Heart left ventricle (tissue), 16 donors: ENCODE results near the gene AKR1E2. TPM values are rescaled to one million over a fixed set of nuclear protein-coding genes. Genes with fewer than 3 reads are reported as not detected.

Source experiments
- ATAC-seq, 4 donors: fragments of 200-7000 bp; cut with Tn5 transposase; one replicate each; pipeline ENCODE4 v1.9.1; 2020 to 2022; ENCODE audit warnings: moderate library complexity in 4 of 4, mild to moderate bottlenecking in 3 of 4, moderate number of reproducible peaks in 1 of 4
- DNase-seq, 5 donors: peaks; one replicate each; pipeline ENCODE4 v3.0.0-alpha.2; 2020
- H3K27ac ChIP-seq, 12 donors: fragments of 200-600 bp; sonication (generic) in 4 of 12; one replicate each; pipeline versions ENCODE4 v1.5.0 to v1.8.0; 2016 to 2022; ENCODE audit warnings: mild to moderate bottlenecking in 2 of 12
- H3K27me3 ChIP-seq, 9 donors: fragments of 200-600 bp; sonication (generic) in 2 of 9; one replicate each; pipeline versions ENCODE4 v1.5.1 to v1.8.0; 2016 to 2022; ENCODE audit warnings: mild to moderate bottlenecking in 3 of 9
- H3K36me3 ChIP-seq, 9 donors: fragments of 200-600 bp; sonication (generic) in 2 of 9; one replicate each; pipeline versions ENCODE4 v1.5.0 to v1.8.0; 2018 to 2022; ENCODE audit warnings: mild to moderate bottlenecking in 2 of 9
- H3K4me1 ChIP-seq, 12 donors: fragments of 200-600 bp; sonication (generic) in 4 of 12; one replicate each; pipeline versions ENCODE4 v1.5.0 to v1.8.0; 2016 to 2022; ENCODE audit warnings: mild to moderate bottlenecking in 3 of 12
- H3K4me3 ChIP-seq, 12 donors: fragments of 200-600 bp; sonication (generic) in 4 of 12; one replicate each; pipeline versions ENCODE4 v1.5.0 to v1.8.0; 2017 to 2022; ENCODE audit warnings: mild to moderate bottlenecking in 9 of 12, moderate library complexity in 4 of 12
- H3K9me3 ChIP-seq, 12 donors: fragments of 200-600 bp; sonication (generic) in 4 of 12; one replicate each; pipeline versions ENCODE4 v1.5.0 to v1.8.0; 2016 to 2022; ENCODE audit warnings: mild to moderate bottlenecking in 1 of 12
- POLR2A ChIP-seq, 2 donors: fragments of 450-650 bp; IDR thresholded peaks; one replicate each; pipeline ENCODE4 v1.6.1; 2017; ENCODE audit warnings: antibody characterized with exemption in 2 of 2, mild to moderate bottlenecking in 2 of 2, moderate library complexity in 2 of 2
- WGBS, 4 donors: extraction: QIAGEN DNeasy Blood & Tissue Kit in 2 of 4; methylation state at CpG; one replicate each; pipeline versions ENCODE4 v1.1.5 to v1.1.7; 2013 to 2018; 5-methylcytosine and 5-hydroxymethylcytosine counted together
- intact Hi-C, 10 donors: fragments of 100-400 bp; cut with DNase I; formaldehyde crosslinking; loops; one replicate each; pipeline versions ENCODE4 v1.11.1 to v1.14.2; 2022
- polyA plus RNA-seq, 2 donors: library from polyadenylated mRNA; stranded (reverse); fragments of 200-250 nt; gene quantifications; one replicate each; pipeline ENCODE4 v1.2.3, GENCODE V29; 2013
- total RNA-seq, 9 donors: library from RNA; depleted of rRNA in 2 of 9; stranded (reverse); fragments of >200 nt in 2 of 9; fragmentation: NEBNext Ultra II Directional in 3 of 9; extraction: Animal tissue kit (Norgen Biotek cat#: 25700) in 3 of 9; gene quantifications; one replicate each; pipeline versions ENCODE4 v1.1.0 to v1.2.4, GENCODE V29; 2016 to 2023
- TF ChIP-seq, protein P1 (sequence below), 12 donors: fragments of 200-600 bp; sonication (generic) in 4 of 12; IDR thresholded peaks; one replicate each; pipeline versions ENCODE4 v1.5.0 to v1.8.0; 2018 to 2022; ENCODE audit warnings: antibody characterized with exemption in 12 of 12, mild to moderate bottlenecking in 5 of 12
- donor health status: ischemic (EF 13 %, LVEDD 7.1; RV severe dilation, severe dysfunction).
- donor health status: healthy with polysubstance abuse.
- donor health status: DM: no; HTN: yes; CAD: no.
- donor health status: DM: no; HTN: no; CAD: no.
- donor health status: ischemic (EF 25% LVEDD 6.9; RV normal size, moderate dysfunction).
- donor health status: ischemic (EF 25% LVEDD 5.7; RV mildly dilated, moderate dysfunction).
- donor health status: healthy.
- donor health status: DM: yes; HTN: yes; CAD: no.
- donor health status: ischemic (EF 35%, LVEDD 5.7; RV mildly dilated, moderate dysfunction).
- donor health status: nonischemic (EF 11% LVEDD 7.7; RV severe dilation, severe dysfunction).
- donor health status: DM: yes; HTN: yes; CAD: no.
- donor health status: PGD.
- donor health status: ischemic (EF 29% LVEDD 5.4; RV normal size, mild dysfunction).
- donor health status: nonischemic (EF 23%, LVEDD 6.1; RV moderate dilation, normal function).

AKR1E2 gene
- total and polyA plus RNA-seq, 11 donors, result 1.2 to 8.0 (median 3.8) TPM

- H3K27ac ChIP-seq, result no peak overlapping the region
- no peaks in the 10 kb centered on the region for H3K9me3 ChIP-seq
- intact Hi-C loops, result no loop called here
- ATAC-seq (no peak), DNase-seq (no peak)
- H3K27me3 ChIP-seq, result no peaks in the 10 kb centered on the region
- H3K4me3 ChIP-seq, result no peak overlapping the region
- 86 to 95% (median 92%) methylated on average over 8 of the region's 8 CpGs for WGBS, 4 donors
- peaks cover 0 to 11% (median 2%) of the 10 kb centered on the region in 12 donors for H3K4me1 ChIP-seq
- TF ChIP-seq POLR2A (IDR thresholded peaks at IDR 0.05), result no peak
- TF ChIP-seq, protein P1, sequence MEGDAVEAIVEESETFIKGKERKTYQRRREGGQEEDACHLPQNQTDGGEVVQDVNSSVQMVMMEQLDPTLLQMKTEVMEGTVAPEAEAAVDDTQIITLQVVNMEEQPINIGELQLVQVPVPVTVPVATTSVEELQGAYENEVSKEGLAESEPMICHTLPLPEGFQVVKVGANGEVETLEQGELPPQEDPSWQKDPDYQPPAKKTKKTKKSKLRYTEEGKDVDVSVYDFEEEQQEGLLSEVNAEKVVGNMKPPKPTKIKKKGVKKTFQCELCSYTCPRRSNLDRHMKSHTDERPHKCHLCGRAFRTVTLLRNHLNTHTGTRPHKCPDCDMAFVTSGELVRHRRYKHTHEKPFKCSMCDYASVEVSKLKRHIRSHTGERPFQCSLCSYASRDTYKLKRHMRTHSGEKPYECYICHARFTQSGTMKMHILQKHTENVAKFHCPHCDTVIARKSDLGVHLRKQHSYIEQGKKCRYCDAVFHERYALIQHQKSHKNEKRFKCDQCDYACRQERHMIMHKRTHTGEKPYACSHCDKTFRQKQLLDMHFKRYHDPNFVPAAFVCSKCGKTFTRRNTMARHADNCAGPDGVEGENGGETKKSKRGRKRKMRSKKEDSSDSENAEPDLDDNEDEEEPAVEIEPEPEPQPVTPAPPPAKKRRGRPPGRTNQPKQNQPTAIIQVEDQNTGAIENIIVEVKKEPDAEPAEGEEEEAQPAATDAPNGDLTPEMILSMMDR (IDR thresholded peaks at IDR 0.05), result no peak
- peaks cover 0 to 44% (median 24%) of the 10 kb centered on the region in 9 donors for H3K36me3 ChIP-seq
These were observed 4.5 kb downstream of the AKR1E2 start for GRCh38 chr10:4830551-4830950.

DNA sequence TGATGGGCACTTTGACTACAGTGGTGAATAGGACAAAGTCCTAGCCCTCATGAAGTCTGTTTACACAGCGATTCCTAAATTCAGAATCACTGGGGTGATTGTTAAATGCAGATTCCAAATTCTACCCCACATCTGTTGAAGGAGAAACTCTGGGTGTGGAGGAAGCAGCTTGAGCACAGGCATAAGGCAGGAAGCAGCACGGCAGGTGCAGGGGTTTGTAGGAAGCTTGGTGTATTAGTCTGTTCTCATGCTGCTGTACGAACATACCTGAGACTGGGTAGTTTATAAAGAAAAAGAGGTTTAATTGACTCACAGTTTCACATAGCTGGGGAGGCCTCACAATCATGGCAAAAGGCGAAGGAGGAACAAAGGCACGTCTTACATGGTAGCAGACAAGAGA lies 5.1 kb downstream of the AKR1E2 start:
- Histone ChIP-seq H3K9me3 (no peaks in the 10 kb centered on the region), H3K36me3 (peaks cover 0 to 49% (median 27%) of the 10 kb centered on the region in 9 donors), H3K27ac (no peak overlapping the region), H3K4me3 (no peak overlapping the region), H3K27me3 (no peaks in the 10 kb centered on the region), H3K4me1 (peaks cover 0 to 8% (median 2%) of the 10 kb centered on the region in 12 donors)
- TF ChIP-seq, protein P1 (IDR thresholded peaks at IDR 0.05), result no peak
- no peak for TF ChIP-seq POLR2A (IDR thresholded peaks at IDR 0.05)
- DNase-seq (no peak), ATAC-seq (no peak)
- intact Hi-C loops, result no loop called here
- WGBS, 4 donors, result 87 to 95% (median 91%) methylated on average over 5 of the region's 5 CpGs

- peaks cover 0 to 4% (median 0%) of the 10 kb centered on the region in 12 donors for H3K4me1 ChIP-seq
- intact Hi-C loops, result no loop called here
- H3K27ac ChIP-seq, result no peak overlapping the region
- no peak for DNase-seq
- H3K36me3 ChIP-seq, result peaks cover 0 to 70% (median 45%) of the 10 kb centered on the region in 9 donors
- H3K9me3 ChIP-seq, result no peaks in the 10 kb centered on the region
- H3K27me3 ChIP-seq, result no peaks in the 10 kb centered on the region
- no peak for ATAC-seq
- no peak overlapping the region for H3K4me3 ChIP-seq
- 96 to 100% (median 98%) methylated on average over 6 to 7 of the region's 7 CpGs for WGBS, 4 donors
- TF ChIP-seq POLR2A (IDR thresholded peaks at IDR 0.05), result no peak
- TF ChIP-seq, protein P1 (IDR thresholded peaks at IDR 0.05), result no peak
These were observed 7.3 kb downstream of the AKR1E2 start for GRCh38 chr10:4833286-4833685.

DNA sequence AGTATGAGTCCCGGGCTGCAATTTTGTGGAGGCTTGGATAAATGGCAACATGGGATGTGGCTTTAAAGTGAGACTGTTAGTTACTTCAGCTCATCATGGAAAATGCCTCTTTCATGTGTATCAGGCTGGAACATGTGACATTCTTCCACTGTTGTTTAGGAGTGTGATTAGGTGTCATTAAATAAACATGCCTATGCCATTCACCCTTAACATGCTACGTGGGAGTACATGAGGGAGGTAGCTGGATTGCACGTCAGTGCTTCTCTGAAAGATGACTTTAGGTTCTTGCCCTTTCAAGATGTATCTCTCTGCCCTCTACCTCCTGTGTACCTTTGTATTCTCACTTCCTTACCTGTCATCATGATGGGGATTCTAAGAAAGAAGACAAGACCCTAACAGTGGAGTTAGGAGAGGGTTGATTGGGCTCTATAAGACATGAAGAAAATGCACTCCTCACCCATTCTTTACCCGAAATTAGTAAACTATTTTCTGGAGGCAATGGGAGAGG lies 8.9 kb downstream of the AKR1E2 start:
- Histone ChIP-seq H3K4me3 (no peak overlapping the region), H3K9me3 (no peaks in the 10 kb centered on the region), H3K36me3 (peaks cover 0 to 70% (median 45%) of the 10 kb centered on the region in 9 donors), H3K27ac (no peak overlapping the region), H3K27me3 (no peaks in the 10 kb centered on the region), H3K4me1 (peaks cover 0 to 13% (median 2%) of the 10 kb centered on the region in 12 donors)
- ATAC-seq (no peak), DNase-seq (no peak)
- intact Hi-C loops, result no loop called here
- TF ChIP-seq, protein P1 (IDR thresholded peaks at IDR 0.05), result no peak
- TF ChIP-seq POLR2A (IDR thresholded peaks at IDR 0.05), result no peak
- WGBS, 4 donors, result 96 to 99% (median 98%) methylated on average over 4 of the region's 4 CpGs
